H9 (cell line): Measurements from ENCODE around the gene SLC31A2. TPM values are rescaled to one million over a fixed set of nuclear protein-coding genes. Genes with fewer than 3 reads are reported as not detected.

ENCODE experiments used
- DNase-seq: peaks from one replicate; pipeline ENCODE4 v3.0.0-alpha.2; 2017
- H2AFZ ChIP-seq: one replicate; pipeline ENCODE4 v1.6.1; 2013; ENCODE audit warnings: mild to moderate bottlenecking, low read length, control low read depth, moderate library complexity
- H2AK5ac ChIP-seq: 2 replicates; pipeline ENCODE4 v1.6.1; 2013; ENCODE audit warnings: low read length, control low read depth, mixed read lengths; ENCODE audit not compliant: insufficient read length
- H2BK120ac ChIP-seq: one replicate; pipeline ENCODE4 v1.6.1; 2013; ENCODE audit warnings: low read depth, mild to moderate bottlenecking, low read length, control low read depth, inconsistent platforms; ENCODE audit not compliant: poor library complexity, severe bottlenecking
- H2BK12ac ChIP-seq: 2 replicates; pipeline ENCODE4 v1.6.1; 2013; ENCODE audit warnings: low read length, control low read depth, mixed read lengths, low read depth; ENCODE audit not compliant: insufficient read length
- H2BK15ac ChIP-seq: 2 replicates; pipeline ENCODE4 v1.6.1; 2013; ENCODE audit warnings: low read depth, low read length, control low read depth
- H2BK20ac ChIP-seq: one replicate; pipeline ENCODE4 v1.6.1; 2013; ENCODE audit warnings: low read depth, mild to moderate bottlenecking, low read length, control low read depth, inconsistent platforms; ENCODE audit not compliant: poor library complexity, severe bottlenecking
- H2BK5ac ChIP-seq: 2 replicates; pipeline ENCODE4 v1.6.1; 2013; ENCODE audit warnings: low read length, control low read depth, mixed read lengths; ENCODE audit not compliant: insufficient read length
- H3K14ac ChIP-seq: 2 replicates; pipeline ENCODE4 v1.6.1; 2013; ENCODE audit warnings: low read length, control low read depth; ENCODE audit not compliant: insufficient read depth
- H3K18ac ChIP-seq: 2 replicates; pipeline ENCODE4 v1.6.1; 2013; ENCODE audit warnings: low read depth, mild to moderate bottlenecking, mixed read lengths, low read length, control low read depth; ENCODE audit not compliant: insufficient read length
- H3K23ac ChIP-seq: 2 replicates; pipeline ENCODE4 v1.6.1; 2013; ENCODE audit warnings: low read length, control low read depth, mixed read lengths, low read depth; ENCODE audit not compliant: insufficient read length
- H3K23me2 ChIP-seq: 2 replicates; pipeline ENCODE4 v1.6.1; 2013; ENCODE audit warnings: low read depth, mild to moderate bottlenecking, mixed read lengths, low read length, control low read depth; ENCODE audit not compliant: insufficient read length, poor library complexity, severe bottlenecking
- H3K27ac ChIP-seq: 2 replicates; pipeline ENCODE4 v1.5.1; 2013; ENCODE audit warnings: low read length, control low read depth, mixed read lengths, low read depth; ENCODE audit not compliant: insufficient read length
- H3K27me3 ChIP-seq: 2 replicates; pipeline ENCODE4 v1.6.1; 2013; ENCODE audit warnings: low read length, control low read depth, inconsistent platforms; ENCODE audit not compliant: insufficient read depth
- H3K4ac ChIP-seq: 2 replicates; pipeline ENCODE4 v1.6.1; 2013; ENCODE audit warnings: low read depth, mild to moderate bottlenecking, control low read depth, inconsistent platforms, low read length, moderate library complexity
- H3K4me1 ChIP-seq: 2 replicates; pipeline ENCODE4 v1.6.1; 2013; ENCODE audit warnings: low read length, control low read depth, inconsistent platforms; ENCODE audit not compliant: insufficient read depth
- H3K4me2 ChIP-seq: 2 replicates; pipeline ENCODE4 v1.6.1; 2013; ENCODE audit warnings: low read length, control low read depth, mixed read lengths; ENCODE audit not compliant: insufficient read length, insufficient read depth
- H3K56ac ChIP-seq: 2 replicates; pipeline ENCODE4 v1.6.1; 2013; ENCODE audit warnings: low read depth, mild to moderate bottlenecking, mixed read lengths, low read length, control low read depth; ENCODE audit not compliant: insufficient read length
- H3K79me1 ChIP-seq: 2 replicates; pipeline ENCODE4 v1.6.1; 2013; ENCODE audit warnings: low read depth, mild to moderate bottlenecking, moderate library complexity, low read length, control low read depth, inconsistent platforms; ENCODE audit not compliant: insufficient read depth, poor library complexity, severe bottlenecking
- H3K79me2 ChIP-seq: 2 replicates; pipeline ENCODE4 v1.6.1; 2013; ENCODE audit warnings: low read length, control low read depth, inconsistent platforms; ENCODE audit not compliant: insufficient read depth
- H3K9ac ChIP-seq: 2 replicates; pipeline ENCODE4 v1.6.1; 2013; ENCODE audit warnings: low read length, control low read depth, mixed read lengths; ENCODE audit not compliant: insufficient read length; ENCODE audit errors: extremely low read depth
- H3K9me3 ChIP-seq: one replicate; pipeline ENCODE4 v1.6.1; 2013; ENCODE audit warnings: low read depth, low read length, inconsistent platforms; ENCODE audit not compliant: control insufficient read depth
- H3T11ph ChIP-seq: one replicate; pipeline ENCODE4 v1.6.1; 2013; ENCODE audit warnings: mild to moderate bottlenecking, low read length, control low read depth, inconsistent platforms
- H4K20me1 ChIP-seq: one replicate; pipeline ENCODE4 v1.6.1; 2013; ENCODE audit not compliant: control insufficient read depth, insufficient read length, insufficient read depth
- H4K5ac ChIP-seq: 2 replicates; pipeline ENCODE4 v1.6.1; 2013; ENCODE audit warnings: low read depth, mild to moderate bottlenecking, mixed read lengths, low read length, control low read depth; ENCODE audit not compliant: insufficient read length
- H4K8ac ChIP-seq: replicated peaks from 2 replicates; pipeline ENCODE4 v1.6.1; 2013; ENCODE audit warnings: low read length, control low read depth, mixed read lengths, low read depth; ENCODE audit not compliant: insufficient read length
- H4K91ac ChIP-seq: 2 replicates; pipeline ENCODE4 v1.6.1; 2013; ENCODE audit warnings: low read depth, mild to moderate bottlenecking, moderate library complexity, mixed read lengths, low read length, control low read depth; ENCODE audit not compliant: insufficient read length
- H3K27ac Mint-ChIP-seq, 3 experiments: 2 replicates in 2 of 3; 3 replicates in 1 of 3; pipeline ENCODE4 v1.8.0; 2020 to 2021; ENCODE audit warnings: mixed read lengths in 3 of 3, mild to moderate bottlenecking in 1 of 3, moderate library complexity in 1 of 3
- H3K27me3 Mint-ChIP-seq: 2 replicates; pipeline ENCODE4 v1.8.0; 2021; ENCODE audit warnings: low read depth, mild to moderate bottlenecking, moderate library complexity, mixed read lengths
- H3K36me3 Mint-ChIP-seq, 3 experiments: 2 replicates in 2 of 3; 3 replicates in 1 of 3; pipeline ENCODE4 v1.8.0; 2020 to 2021; ENCODE audit warnings: low read depth in 3 of 3, mixed read lengths in 3 of 3; ENCODE audit not compliant: insufficient read depth in 1 of 3
- H3K4me1 Mint-ChIP-seq, 2 experiments: 2 replicates each; pipeline ENCODE4 v1.8.0; 2020; ENCODE audit warnings: mixed read lengths in 2 of 2
- H3K4me3 Mint-ChIP-seq, 2 experiments: 2 replicates in 1 of 2; 3 replicates in 1 of 2; pipeline ENCODE4 v1.8.0; 2020 to 2021; ENCODE audit warnings: mild to moderate bottlenecking in 2 of 2, mixed read lengths in 2 of 2, moderate library complexity in 1 of 2
- H3K9me3 Mint-ChIP-seq, 2 experiments: 2 replicates in 1 of 2; 3 replicates in 1 of 2; pipeline ENCODE4 v1.8.0; 2020; ENCODE audit warnings: mild to moderate bottlenecking in 2 of 2, mixed read lengths in 2 of 2, moderate library complexity in 1 of 2
- CTCF ChIP-seq: fragments of 200-600 bp; sonication (generic); conservative IDR thresholded peaks from 3 replicates; pipeline ENCODE4 v1.8.0; 2021; ENCODE audit warnings: antibody characterized with exemption, mild to moderate bottlenecking
- WGBS: extraction: QIAGEN DNeasy Blood & Tissue Kit; methylation state at CpG from one replicate; pipeline ENCODE4 v1.1.7; 2013; ENCODE audit warnings: missing lambda C conversion rate, low lambda C conversion rate, mixed read lengths; ENCODE audit not compliant: insufficient read length; ENCODE audit errors: extremely low coverage; 5-methylcytosine and 5-hydroxymethylcytosine counted together
- total RNA-seq: library from RNA; stranded (reverse); gene quantifications from 2 replicates; pipeline ENCODE4 v1.2.1, GENCODE V29; 2021

The SLC31A2 gene
- total RNA-seq, 1 experiment from 2014 or later = 1.0 TPM

DNA sequence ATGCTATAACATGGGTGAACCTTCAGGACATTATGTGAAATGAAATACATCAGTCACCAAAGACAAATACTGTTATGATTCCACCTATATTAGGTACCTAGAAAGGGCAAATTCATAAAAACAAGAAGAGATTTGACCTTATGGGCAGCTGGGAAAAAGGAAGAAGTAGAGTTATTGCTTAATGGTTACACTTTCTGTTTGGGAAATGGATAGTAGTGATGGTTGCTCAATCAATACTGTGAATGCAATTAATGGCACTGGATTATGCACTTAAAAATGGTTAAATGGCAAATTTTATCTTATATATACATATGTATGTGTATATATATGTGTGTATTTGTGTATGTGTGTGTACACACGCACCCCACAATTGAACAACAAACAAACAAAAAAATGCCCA, 55.1 kb downstream of the SLC31A2 start:
- H3K23me2 ChIP-seq = no peaks in the 10 kb centered on the region
- no peak overlapping the region for H3K23ac ChIP-seq
- no peak overlapping the region for H2AFZ ChIP-seq
- no peaks in the 10 kb centered on the region for H3K9me3 ChIP-seq
- H3K9me3 Mint-ChIP-seq = no peaks in the 10 kb centered on the region
- H2BK20ac ChIP-seq = no peak overlapping the region
- H4K8ac ChIP-seq = no peak overlapping the region
- H3K79me2 ChIP-seq = no peaks in the 10 kb centered on the region
- no peaks in the 10 kb centered on the region for H4K20me1 ChIP-seq
- H3T11ph ChIP-seq = no peak overlapping the region
- no peak overlapping the region for H2BK120ac ChIP-seq
- H2AK5ac ChIP-seq = no peak overlapping the region
- H3K9ac ChIP-seq = no peak overlapping the region
- H2BK12ac ChIP-seq = no peak overlapping the region
- no peak overlapping the region for H3K18ac ChIP-seq
- DNase-seq = no peak
- no peak for TF ChIP-seq CTCF
- peaks cover 1% of the 10 kb centered on the region; the same call in 1 of the 2 replicates for H3K27me3 Mint-ChIP-seq
- H2BK15ac ChIP-seq = no peak overlapping the region
- no peak overlapping the region for H3K4me2 ChIP-seq
- peaks cover 3 to 42% (median 30%) of the 10 kb centered on the region in 3 experiments; a peak in 6 of 7 replicates for H3K36me3 Mint-ChIP-seq
- no CpG with 5 or more reads among the region's 1 CpG for WGBS
- no peak overlapping the region for H3K4ac ChIP-seq
- no peaks in the 10 kb centered on the region for H3K27me3 ChIP-seq
- H3K4me1 ChIP-seq = no peaks in the 10 kb centered on the region
- H4K5ac ChIP-seq = no peak overlapping the region
- no peak overlapping the region for H2BK5ac ChIP-seq
- H3K56ac ChIP-seq = no peak overlapping the region
- no peak overlapping the region for H3K27ac Mint-ChIP-seq
- no peak overlapping the region for H3K27ac ChIP-seq
- H3K4me3 Mint-ChIP-seq = no peak overlapping the region
- no peaks in the 10 kb centered on the region for H3K79me1 ChIP-seq
- H4K91ac ChIP-seq = no peak overlapping the region
- H3K4me1 Mint-ChIP-seq = no peaks in the 10 kb centered on the region
- no peak overlapping the region for H3K14ac ChIP-seq
